A549 (cell line): Measurements from ENCODE around the gene HNF1B. TPM values are rescaled to one million over a fixed set of nuclear protein-coding genes. Genes with fewer than 3 reads are reported as not detected.

Source experiments
- ATAC-seq, 2 experiments: fragments of 200-7000 bp in 1 of 2; fragments of >200 bp in 1 of 2; cut with Nextera tagmentation in 1 of 2; cut with Tn5 transposase in 1 of 2; 3 replicates each; pipeline versions ENCODE4 v1.8.0 to v1.9.1; 2018 to 2020; ENCODE audit warnings: mild to moderate bottlenecking in 1 of 2, moderate library complexity in 1 of 2
- CTCF ChIA-PET: fragments of 300-600 bp; sonication (Branson Sonifier 250); formaldehyde crosslinking; extraction: SDS; loops from one replicate; lab custom pipeline; 2021; ENCODE audit warnings: antibody characterized with exemption, inconsistent platforms; lab: Yijun Ruan, JAX
- POLR2A ChIA-PET: fragments of 350-600 bp; formaldehyde crosslinking; extraction: SDS; loops from one replicate; lab custom pipeline; 2021; ENCODE audit warnings: antibody characterized with exemption, inconsistent platforms; lab: Yijun Ruan, JAX
- DNase-seq, 2 experiments: peaks; one replicate each; pipeline versions ENCODE4 v3.0.0 to v3.0.0-alpha.2; 2011 to 2016; ENCODE audit warnings: low read depth in 1 of 2, low spot score in 1 of 2
- FAIRE-seq: peaks from 2 replicates; lab custom pipeline; 2011; peaks lifted over from hg19 to GRCh38; lab: Jason Lieb, UNC
- H3K27ac ChIP-seq, 2 experiments: fragments of >200 bp; sonication (Bioruptor Twin); formaldehyde crosslinking; 3 replicates each; pipeline ENCODE4 v1.5.1; 2016 to 2017
- H3K4me1 ChIP-seq: fragments of >200 bp; sonication (Bioruptor Twin); formaldehyde crosslinking; 3 replicates; pipeline ENCODE4 v1.6.1; 2016
- H3K4me2 ChIP-seq: fragments of >200 bp; sonication (Bioruptor Twin); formaldehyde crosslinking; 3 replicates; pipeline ENCODE4 v1.6.1; 2016
- H3K4me3 ChIP-seq: fragments of >200 bp; sonication (Bioruptor Twin); formaldehyde crosslinking; 3 replicates; pipeline ENCODE4 v1.5.1; 2016
- H3K9me3 ChIP-seq: fragments of >200 bp; sonication (Bioruptor Twin); formaldehyde crosslinking; 3 replicates; pipeline ENCODE4 v1.6.1; 2016
- BHLHE40 ChIP-seq: IDR thresholded peaks from 2 replicates; pipeline ENCODE4 v1.6.1; 2012; ENCODE audit warnings: low read depth, low read length, inconsistent platforms
- CBX2 ChIP-seq: fragments of 200-600 bp; sonication (generic); IDR thresholded peaks from 2 replicates; pipeline ENCODE4 v1.6.1; 2016; ENCODE audit warnings: low read depth, mild to moderate bottlenecking, borderline replicate concordance
- CBX8 ChIP-seq: fragments of 200-600 bp; sonication (generic); IDR thresholded peaks from 2 replicates; pipeline ENCODE4 v1.6.1; 2016
- CHD4 ChIP-seq: fragments of 200-600 bp; sonication (generic); IDR thresholded peaks from 2 replicates; pipeline ENCODE4 v1.6.1; 2016; ENCODE audit warnings: antibody characterized with exemption, mild to moderate bottlenecking, borderline replicate concordance
- CTCF ChIP-seq: fragments of >200 bp; sonication (Bioruptor Twin); formaldehyde crosslinking; IDR thresholded peaks from 3 replicates; pipeline ENCODE4 v1.5.1; 2016
- EHF ChIP-seq: fragments of 250-450 bp; sonication (Bioruptor Pico); IDR thresholded peaks from 2 replicates; pipeline ENCODE4 v1.5.0; 2020; ENCODE audit warnings: mild to moderate bottlenecking
- FOSL2 ChIP-seq, 2 experiments: fragments of 450-650 bp in 1 of 2; fragments of >200 bp in 1 of 2; sonication (Bioruptor Twin) in 1 of 2; formaldehyde crosslinking; IDR thresholded peaks; 2 replicates each; pipeline versions ENCODE4 v1.5.0 to v1.6.1; 2016 to 2020; ENCODE audit warnings: mild to moderate bottlenecking in 1 of 2, moderate library complexity in 1 of 2
- HEYL ChIP-seq: fragments of 250-450 bp; sonication (Bioruptor Pico); IDR thresholded peaks from 2 replicates; pipeline ENCODE4 v1.8.0; 2021; ENCODE audit warnings: mild to moderate bottlenecking, moderate library complexity
- MAFK ChIP-seq: fragments of 450-650 bp; IDR thresholded peaks from 2 replicates; pipeline ENCODE4 v1.6.1; 2014; ENCODE audit not compliant: partially characterized antibody
- POLR2A ChIP-seq: IDR thresholded peaks from 2 replicates; pipeline ENCODE4 v1.6.1; 2012; ENCODE audit warnings: mild to moderate bottlenecking, low read length
- RAD21 ChIP-seq, 2 experiments: fragments of >200 bp in 1 of 2; sonication (Bioruptor Twin) in 1 of 2; formaldehyde crosslinking in 1 of 2; IDR thresholded peaks in 1 of 2; conservative IDR thresholded peaks in 1 of 2; 2 replicates in 1 of 2; 3 replicates in 1 of 2; pipeline ENCODE4 v1.6.1; 2012 to 2018; ENCODE audit warnings: inconsistent platforms in 1 of 2
- RARB ChIP-seq: fragments of 250-450 bp; sonication (Bioruptor Pico); IDR thresholded peaks from 2 replicates; pipeline ENCODE4 v1.8.0; 2021; ENCODE audit warnings: mild to moderate bottlenecking, moderate library complexity
- RCOR1 ChIP-seq: fragments of 150-350 bp; IDR thresholded peaks from 2 replicates; pipeline ENCODE4 v1.6.1; 2014; ENCODE audit warnings: antibody characterized with exemption, low read length, low read depth
- REST ChIP-seq: fragments of 200-600 bp; sonication (generic); IDR thresholded peaks from 2 replicates; pipeline ENCODE4 v1.6.1; 2016; ENCODE audit warnings: antibody characterized with exemption, mild to moderate bottlenecking, moderate library complexity
- RFX5 ChIP-seq: fragments of 450-650 bp; IDR thresholded peaks from 2 replicates; pipeline ENCODE4 v1.7.1; 2014; ENCODE audit warnings: antibody characterized with exemption, mild to moderate bottlenecking, moderate library complexity
- SMC3 ChIP-seq: fragments of >200 bp; sonication (Bioruptor Twin); formaldehyde crosslinking; IDR thresholded peaks from 3 replicates; pipeline ENCODE4 v1.6.1; 2018; ENCODE audit warnings: inconsistent platforms
- ZC3H11A ChIP-seq: fragments of 450-650 bp; IDR thresholded peaks from 2 replicates; pipeline ENCODE4 v1.6.1; 2014; ENCODE audit warnings: antibody characterized with exemption, mild to moderate bottlenecking
- WGBS: methylation state at CpG from one replicate; pipeline ENCODE4 v1.1.6; 2017; ENCODE audit errors: missing lambda C conversion rate; 5-methylcytosine and 5-hydroxymethylcytosine counted together
- polyA plus RNA-seq, 4 experiments: library from polyadenylated mRNA; depleted of rRNA in 3 of 4; stranded (reverse); fragments of >200 nt; fragmentation: RNase III in 1 of 4; extraction: RNeasy Plus Mini Kit Qiagen cat#74134 plus additional on column Dnase treatment in 1 of 4; gene quantifications; 2 replicates in 3 of 4; 3 replicates in 1 of 4; pipeline ENCODE4 v1.2.3, GENCODE V29; 2011 to 2017

Gene HNF1B
- polyA plus RNA-seq, 2 of the 4 experiments (the other 2 are of a cell fraction), result 13.3 to 21.3 TPM

GRCh38 chr17:37702598-37702997 is 42.3 kb downstream of the HNF1B start (continued):
- no peak for TF ChIP-seq REST
- no peak for TF ChIP-seq CBX2
- TF ChIP-seq, all 56 proteins: peak for 9

GRCh38 chr17:37701496-37701898 is 43.4 kb downstream of the HNF1B start:
- no peak overlapping the region for H3K4me3 ChIP-seq
- FAIRE-seq (no peak), ATAC-seq (peak; percentile 67 to 84; a peak in 5 of 6 replicates), DNase-seq (peak; percentile 50 to 75)
- H3K27ac ChIP-seq, result peak overlapping the region; percentile 72 to 78
- WGBS, result 53% methylated on average over 5 of the region's 5 CpGs
- H3K9me3 ChIP-seq, result no peaks in the 10 kb centered on the region
- ChIA-PET CTCF (interaction anchor here (0.6 to 7.7 kb wide), 31 partner anchors 11 to 145 kb away, joined by 3 to 88 read pairs (median 5); partner anchors contain the start of genes DDX52 and HNF1B), POLR2A (no interaction called here)
- H3K4me1 ChIP-seq, result peaks cover 48% of the 10 kb centered on the region
- TF ChIP-seq HEYL (CRISPR knock-in tag) (no peak), ZC3H11A (no peak), BHLHE40 (no peak), RFX5 (no peak), CTCF (peak; percentile 94), SMC3 (peak; percentile 87), CHD4 (no peak), MAFK (no peak), RAD21 (conservative IDR thresholded peaks at IDR 0.05 in 1 of 2, IDR thresholded peaks at IDR 0.05 in 1 of 2) (peak; percentile 82 to 85), CBX8 (no peak), RCOR1 (no peak), POLR2A (no peak)
- H3K4me2 ChIP-seq, result peak overlapping the region; percentile 2; the same call in 1 of the 3 replicates

- ChIA-PET CTCF (interaction anchor here (0.6 to 7.7 kb wide), 22 partner anchors 10 to 146 kb away, joined by 3 to 88 read pairs (median 5); partner anchors contain the start of genes DDX52 and HNF1B), POLR2A (no interaction called here)
- Histone ChIP-seq H3K4me1 (peaks cover 45% of the 10 kb centered on the region), H3K9me3 (no peaks in the 10 kb centered on the region), H3K4me2 (no peak overlapping the region), H3K4me3 (no peak overlapping the region), H3K27ac (peak overlapping the region in 1 of 2 experiments; percentile 78; a peak in 2 of 6 replicates)
- ATAC-seq (no peak), DNase-seq (no peak), FAIRE-seq (no peak)
- WGBS, result 81% methylated on average over 6 of the region's 6 CpGs
- TF ChIP-seq FOSL2 (IDR thresholded peaks at IDR 0.05) (no peak), FOSL2 (CRISPR knock-in tag; IDR thresholded peaks at IDR 0.05) (no peak), EHF (no peak), RARB (CRISPR knock-in tag) (no peak), SMC3 (no peak)
Measured at GRCh38 chr17:37700881-37701280, 44.0 kb downstream of the HNF1B start.
